Measurements from ENCODE around the gene MOB4.

DNA sequence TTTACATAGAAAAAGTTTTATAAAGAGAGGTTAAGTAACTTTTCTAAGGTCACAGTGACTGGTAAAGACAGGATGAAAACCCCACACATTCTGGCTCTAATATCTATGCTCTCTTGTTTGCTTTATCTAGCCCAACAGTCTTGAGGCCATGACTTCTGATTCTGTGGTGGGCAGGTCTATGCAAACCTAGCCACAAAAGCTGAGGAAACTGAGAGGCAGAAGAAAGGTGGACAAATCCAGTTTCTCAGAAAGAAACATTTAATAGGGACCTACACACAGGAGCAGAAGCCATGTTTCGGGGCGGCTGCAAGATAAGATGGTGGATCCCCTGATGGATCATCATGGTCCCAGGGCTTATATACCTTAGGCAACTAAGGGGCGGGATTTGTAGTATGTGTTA is 38.1 kb upstream of the MOB4 start:
- TF ChIP-seq CTCF (IDR thresholded peaks at IDR 0.05; ENCODE audit: low read depth, low read length) (no peak), POLR2A (IDR thresholded peaks at IDR 0.05; ENCODE audit: extremely low read depth, insufficient read length) (no peak), MAX (IDR thresholded peaks at IDR 0.05; ENCODE audit: low read depth, low read length) (no peak)
